Suprapubic skin (tissue), 4 donors: ENCODE results near the gene GALNT17. TPM values are rescaled to one million over a fixed set of nuclear protein-coding genes. Genes with fewer than 3 reads are reported as not detected.
"Not testable (repeated sequence)": the region's sequence is repeated elsewhere in the genome, so short reads cannot be mapped to it uniquely, and the experiment has no call there.

Experiments
- DNase-seq, 2 donors: peaks; one replicate each; pipeline ENCODE4 v3.0.0-alpha.2; 2019; ENCODE audit warnings: low spot score in 2 of 2
- H3K27ac ChIP-seq: fragments of 200-600 bp; sonication (generic); one replicate; pipeline ENCODE4 v1.5.1; 2019
- H3K27me3 ChIP-seq: fragments of 200-600 bp; sonication (generic); one replicate; pipeline ENCODE4 v1.5.1; 2019
- H3K36me3 ChIP-seq: fragments of 200-600 bp; sonication (generic); one replicate; pipeline ENCODE4 v1.5.1; 2019
- H3K4me1 ChIP-seq: fragments of 200-600 bp; sonication (generic); one replicate; pipeline ENCODE4 v1.5.1; 2019
- H3K4me3 ChIP-seq: fragments of 200-600 bp; sonication (generic); one replicate; pipeline ENCODE4 v1.5.1; 2019; ENCODE audit warnings: mild to moderate bottlenecking
- H3K9me3 ChIP-seq: fragments of 200-600 bp; sonication (generic); one replicate; pipeline ENCODE4 v1.5.1; 2019
- CTCF ChIP-seq, 2 donors: fragments of 200-600 bp in 1 of 2; fragments of 450-650 bp in 1 of 2; sonication (generic) in 1 of 2; IDR thresholded peaks; one replicate each; pipeline ENCODE4 v1.5.1; 2016 to 2019; ENCODE audit warnings: antibody characterized with exemption in 2 of 2, mild to moderate bottlenecking in 1 of 2, moderate library complexity in 1 of 2
- EP300 ChIP-seq: sonication (generic); formaldehyde crosslinking; IDR thresholded peaks from one replicate; pipeline ENCODE4 v1.6.1; 2017; ENCODE audit warnings: antibody characterized with exemption
- POLR2A ChIP-seq, 2 donors: fragments of 450-650 bp; IDR thresholded peaks; one replicate each; pipeline ENCODE4 v1.6.1; 2017; ENCODE audit warnings: antibody characterized with exemption in 2 of 2, mild to moderate bottlenecking in 2 of 2, moderate library complexity in 2 of 2
- POLR2AphosphoS5 ChIP-seq, 3 donors: sonication (generic); formaldehyde crosslinking; IDR thresholded peaks; one replicate each; pipeline ENCODE4 v1.6.1; 2017; ENCODE audit warnings: antibody characterized with exemption in 3 of 3
- WGBS: methylation state at CpG from one replicate; pipeline ENCODE4 v1.1.5; 2018; 5-methylcytosine and 5-hydroxymethylcytosine counted together
- total RNA-seq, 4 donors: library from RNA; depleted of rRNA; stranded (reverse); fragments of >200 nt; gene quantifications; one replicate each; pipeline ENCODE4 v1.1.0, GENCODE V29; 2016

The GALNT17 gene
- total RNA-seq, 4 donors from 2014 or later, result 2.0 to 4.7 (median 2.7) TPM

- TF ChIP-seq POLR2A (IDR thresholded peaks at IDR 0.05) (no peak), POLR2AphosphoS5 (IDR thresholded peaks at IDR 0.05) (no peak), CTCF (IDR thresholded peaks at IDR 0.05) (no peak), EP300 (no peak)
- H3K27ac ChIP-seq, result no peak overlapping the region
- peaks cover 2% of the 10 kb centered on the region for H3K27me3 ChIP-seq
- no peaks in the 10 kb centered on the region for H3K4me1 ChIP-seq
- 52% methylated on average over 7 of the region's 7 CpGs for WGBS
- DNase-seq, result no peak
- H3K36me3 ChIP-seq, result no peaks in the 10 kb centered on the region
- H3K4me3 ChIP-seq, result no peak overlapping the region
- no peaks in the 10 kb centered on the region for H3K9me3 ChIP-seq
Observed at GRCh38 chr7:71723859-71724258, 591.9 kb downstream of the GALNT17 start.

- no peak for TF ChIP-seq POLR2A (IDR thresholded peaks at IDR 0.05)
- no peak for TF ChIP-seq CTCF (IDR thresholded peaks at IDR 0.05)
- no peak for TF ChIP-seq POLR2AphosphoS5 (IDR thresholded peaks at IDR 0.05)
- TF ChIP-seq EP300, result no peak
- no peak overlapping the region for H3K27ac ChIP-seq
- H3K9me3 ChIP-seq, result no peaks in the 10 kb centered on the region
- no peaks in the 10 kb centered on the region for H3K36me3 ChIP-seq
- no peaks in the 10 kb centered on the region for H3K27me3 ChIP-seq
- 84% methylated on average over 1 of the region's 1 CpG for WGBS
- no peaks in the 10 kb centered on the region for H3K4me1 ChIP-seq
- no peak overlapping the region for H3K4me3 ChIP-seq
- no peak for DNase-seq
Observed at GRCh38 chr7:71727347-71727746, 595.4 kb downstream of the GALNT17 start.

GRCh38 chr7:71731740-71732139, 599.8 kb downstream of the GALNT17 start:
- Histone ChIP-seq H3K4me3 (no peak overlapping the region), H3K36me3 (no peaks in the 10 kb centered on the region), H3K9me3 (no peaks in the 10 kb centered on the region), H3K27me3 (peaks cover 12% of the 10 kb centered on the region), H3K27ac (no peak overlapping the region), H3K4me1 (peaks cover 2% of the 10 kb centered on the region)
- TF ChIP-seq CTCF (IDR thresholded peaks at IDR 0.05), result no peak
- no peak for TF ChIP-seq EP300
- no peak for TF ChIP-seq POLR2A (IDR thresholded peaks at IDR 0.05)
- TF ChIP-seq POLR2AphosphoS5 (IDR thresholded peaks at IDR 0.05), result no peak
- no peak for DNase-seq
- 95% methylated on average over 9 of the region's 9 CpGs for WGBS

GRCh38 chr7:71733107-71733870, 601.3 kb downstream of the GALNT17 start:
- peak; percentile 68 to 87 for DNase-seq
- H3K4me1 ChIP-seq, result peaks cover 2% of the 10 kb centered on the region
- WGBS, result 7% methylated on average over 18 of the region's 29 CpGs
- H3K36me3 ChIP-seq, result no peaks in the 10 kb centered on the region
- no peaks in the 10 kb centered on the region for H3K9me3 ChIP-seq
- no peak overlapping the region for H3K27ac ChIP-seq
- TF ChIP-seq POLR2A (IDR thresholded peaks at IDR 0.05), result no peak
- no peak for TF ChIP-seq POLR2AphosphoS5 (IDR thresholded peaks at IDR 0.05)
- TF ChIP-seq EP300, result no peak
- peak; percentile 63 to 86 for TF ChIP-seq CTCF (IDR thresholded peaks at IDR 0.05)
- H3K4me3 ChIP-seq, result no peak overlapping the region
- H3K27me3 ChIP-seq, result peaks cover 12% of the 10 kb centered on the region

GRCh38 chr7:71735961-71736556, 604.1 kb downstream of the GALNT17 start:
- no peak for DNase-seq
- 43% methylated on average over 7 of the region's 7 CpGs for WGBS

GRCh38 chr7:71737931-71738540, 606.1 kb downstream of the GALNT17 start:
- not testable (repeated sequence) for H3K27ac ChIP-seq, H3K4me3 ChIP-seq, H3K9me3 ChIP-seq, H3K36me3 ChIP-seq, H3K4me1 ChIP-seq, H3K27me3 ChIP-seq, DNase-seq
- 50% methylated on average over 2 of the region's 42 CpGs for WGBS

More at GRCh38 chr7:71735961-71736556, 604.1 kb downstream of the GALNT17 start:
- Histone ChIP-seq H3K4me1 (peaks cover 2% of the 10 kb centered on the region), H3K27me3 (peaks cover 12% of the 10 kb centered on the region), H3K9me3 (no peaks in the 10 kb centered on the region), H3K36me3 (no peaks in the 10 kb centered on the region), H3K4me3 (no peak overlapping the region), H3K27ac (no peak overlapping the region)
- TF ChIP-seq CTCF (IDR thresholded peaks at IDR 0.05) (peak; percentile 38 to 80), POLR2A (IDR thresholded peaks at IDR 0.05) (no peak)
